NCI-H446 treated with DMSO at 0.1 percent for 48 hours (cell line): Measurements from ENCODE around the gene OLFML2A.

Experiments
- DNase-seq: peaks from one replicate; lab custom pipeline; 2025; lab: John Stamatoyannopoulos, UW

OLFML2A gene

GRCh38 chr9:124854161-124854560 is 77.2 kb downstream of the OLFML2A start:
- DNase-seq, result no peak

- DNase-seq, result no peak
Observed at GRCh38 chr9:124854822-124855221, 77.9 kb downstream of the OLFML2A start.

- no peak for DNase-seq
Observed at GRCh38 chr9:124855566-124855943, 78.6 kb downstream of the OLFML2A start.

- DNase-seq, result no peak
Observed at GRCh38 chr9:124855944-124856765, 79.2 kb downstream of the OLFML2A start.

- DNase-seq, result no peak
Observed at GRCh38 chr9:124857533-124858162, 80.7 kb downstream of the OLFML2A start.

- no peak for DNase-seq
Observed at GRCh38 chr9:124858330-124859046, 81.6 kb downstream of the OLFML2A start.

- no peak for DNase-seq
Observed at GRCh38 chr9:124859803-124860581, 83.1 kb downstream of the OLFML2A start.

- no peak for DNase-seq
Observed at GRCh38 chr9:124860582-124861341, 83.8 kb downstream of the OLFML2A start.

GRCh38 chr9:124861342-124862229 is 84.7 kb downstream of the OLFML2A start, which contains the start of the genes ARPC5L and RPL35:
Gene ARPC5L, plus strand, starts transcription at chr9:124862130. Its CDS starts 7,161 bp downstream, at chr9:124869291.
Gene RPL35, minus strand, starts transcription at chr9:124861957. Its CDS starts 45 bp downstream, at chr9:124861912.
- peak; percentile 69 for DNase-seq

- DNase-seq, result no peak
Observed at GRCh38 chr9:124863371-124863871, 86.5 kb downstream of the OLFML2A start.
